Upper lobe of right lung (tissue), 1 donor: ENCODE results near the gene GAN. TPM values are rescaled to one million over a fixed set of nuclear protein-coding genes. Genes with fewer than 3 reads are reported as not detected.

Source experiments
- ATAC-seq: fragments of 200-7000 bp; cut with Tn5 transposase; one replicate; pipeline ENCODE4 v1.9.1; 2020; ENCODE audit warnings: mild to moderate bottlenecking, moderate library complexity
- DNase-seq: peaks from one replicate; pipeline ENCODE4 v3.0.0-alpha.2; 2020
- H3K27ac ChIP-seq: fragments of 200-600 bp; one replicate; pipeline ENCODE4 v1.8.0; 2022
- H3K27me3 ChIP-seq: fragments of 200-600 bp; one replicate; pipeline ENCODE4 v1.8.0; 2022; ENCODE audit warnings: mild to moderate bottlenecking
- H3K36me3 ChIP-seq: fragments of 200-600 bp; one replicate; pipeline ENCODE4 v1.8.0; 2022
- H3K4me1 ChIP-seq: fragments of 200-600 bp; one replicate; pipeline ENCODE4 v1.8.0; 2022
- H3K4me3 ChIP-seq: fragments of 200-600 bp; one replicate; pipeline ENCODE4 v1.8.0; 2022; ENCODE audit warnings: mild to moderate bottlenecking
- H3K9me3 ChIP-seq: fragments of 200-600 bp; one replicate; pipeline ENCODE4 v1.8.0; 2022
- intact Hi-C: fragments of 100-400 bp; cut with DNase I; formaldehyde crosslinking; loops from one replicate; pipeline ENCODE4 v1.11.0; 2022
- total RNA-seq: library from RNA; stranded (reverse); fragmentation: NEBNext Ultra II Directional; extraction: Animal tissue kit (Norgen Biotek cat#: 25700); gene quantifications from one replicate; pipeline ENCODE4 v1.2.1, GENCODE V29; 2021
- TF ChIP-seq, protein P1 (sequence below): fragments of 200-600 bp; IDR thresholded peaks from one replicate; pipeline ENCODE4 v1.8.0; 2022; ENCODE audit warnings: antibody characterized with exemption
- donor health status: DM: no; HTN: yes; CAD: no; lungs with severe emphysema.

GAN gene
- total RNA-seq, 1 donor from 2014 or later = 7.3 TPM

DNA sequence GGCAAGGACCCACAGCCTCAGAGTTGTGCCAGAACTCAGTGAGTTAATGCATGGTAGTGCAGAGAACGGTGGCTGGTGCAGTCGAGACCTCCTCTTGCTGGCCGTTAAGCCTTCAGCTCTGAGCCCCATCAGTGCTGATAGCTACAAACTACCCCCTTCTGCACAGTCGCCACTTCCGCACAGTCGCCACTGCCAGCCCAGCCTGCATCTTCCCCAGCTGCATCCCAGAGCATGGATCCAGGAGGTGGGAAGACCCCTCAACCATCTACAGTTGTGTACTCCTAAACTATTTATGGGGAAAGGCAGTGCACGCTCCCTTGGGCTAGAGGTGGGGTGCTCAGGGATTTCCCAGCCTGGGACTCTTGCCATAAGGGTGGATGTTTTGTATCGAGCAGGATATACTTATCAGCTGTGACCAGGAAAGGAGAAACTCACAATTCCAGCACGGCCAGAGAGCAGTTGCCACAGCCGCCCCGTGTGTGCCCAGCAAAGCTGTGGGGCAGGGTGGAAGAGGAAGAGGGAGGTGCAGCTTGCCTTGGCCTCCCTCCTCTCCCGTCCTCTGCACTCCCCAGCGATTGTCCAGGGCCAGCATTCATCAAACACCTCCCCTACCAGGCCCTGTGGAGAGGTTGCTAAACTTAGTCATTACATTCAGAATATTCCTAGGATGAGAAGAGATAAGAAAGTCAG lies 80.3 kb downstream of the GAN start:
- H3K4me3 ChIP-seq = no peak overlapping the region
- no peak overlapping the region for H3K27ac ChIP-seq
- no peaks in the 10 kb centered on the region for H3K27me3 ChIP-seq
- H3K4me1 ChIP-seq = no peaks in the 10 kb centered on the region
- DNase-seq = no peak
- ATAC-seq = peak; percentile 46
- intact Hi-C loops = no loop called here
- peaks cover 3% of the 10 kb centered on the region for H3K36me3 ChIP-seq
- no peaks in the 10 kb centered on the region for H3K9me3 ChIP-seq
- TF ChIP-seq, protein P1, sequence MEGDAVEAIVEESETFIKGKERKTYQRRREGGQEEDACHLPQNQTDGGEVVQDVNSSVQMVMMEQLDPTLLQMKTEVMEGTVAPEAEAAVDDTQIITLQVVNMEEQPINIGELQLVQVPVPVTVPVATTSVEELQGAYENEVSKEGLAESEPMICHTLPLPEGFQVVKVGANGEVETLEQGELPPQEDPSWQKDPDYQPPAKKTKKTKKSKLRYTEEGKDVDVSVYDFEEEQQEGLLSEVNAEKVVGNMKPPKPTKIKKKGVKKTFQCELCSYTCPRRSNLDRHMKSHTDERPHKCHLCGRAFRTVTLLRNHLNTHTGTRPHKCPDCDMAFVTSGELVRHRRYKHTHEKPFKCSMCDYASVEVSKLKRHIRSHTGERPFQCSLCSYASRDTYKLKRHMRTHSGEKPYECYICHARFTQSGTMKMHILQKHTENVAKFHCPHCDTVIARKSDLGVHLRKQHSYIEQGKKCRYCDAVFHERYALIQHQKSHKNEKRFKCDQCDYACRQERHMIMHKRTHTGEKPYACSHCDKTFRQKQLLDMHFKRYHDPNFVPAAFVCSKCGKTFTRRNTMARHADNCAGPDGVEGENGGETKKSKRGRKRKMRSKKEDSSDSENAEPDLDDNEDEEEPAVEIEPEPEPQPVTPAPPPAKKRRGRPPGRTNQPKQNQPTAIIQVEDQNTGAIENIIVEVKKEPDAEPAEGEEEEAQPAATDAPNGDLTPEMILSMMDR = no peak

DNA sequence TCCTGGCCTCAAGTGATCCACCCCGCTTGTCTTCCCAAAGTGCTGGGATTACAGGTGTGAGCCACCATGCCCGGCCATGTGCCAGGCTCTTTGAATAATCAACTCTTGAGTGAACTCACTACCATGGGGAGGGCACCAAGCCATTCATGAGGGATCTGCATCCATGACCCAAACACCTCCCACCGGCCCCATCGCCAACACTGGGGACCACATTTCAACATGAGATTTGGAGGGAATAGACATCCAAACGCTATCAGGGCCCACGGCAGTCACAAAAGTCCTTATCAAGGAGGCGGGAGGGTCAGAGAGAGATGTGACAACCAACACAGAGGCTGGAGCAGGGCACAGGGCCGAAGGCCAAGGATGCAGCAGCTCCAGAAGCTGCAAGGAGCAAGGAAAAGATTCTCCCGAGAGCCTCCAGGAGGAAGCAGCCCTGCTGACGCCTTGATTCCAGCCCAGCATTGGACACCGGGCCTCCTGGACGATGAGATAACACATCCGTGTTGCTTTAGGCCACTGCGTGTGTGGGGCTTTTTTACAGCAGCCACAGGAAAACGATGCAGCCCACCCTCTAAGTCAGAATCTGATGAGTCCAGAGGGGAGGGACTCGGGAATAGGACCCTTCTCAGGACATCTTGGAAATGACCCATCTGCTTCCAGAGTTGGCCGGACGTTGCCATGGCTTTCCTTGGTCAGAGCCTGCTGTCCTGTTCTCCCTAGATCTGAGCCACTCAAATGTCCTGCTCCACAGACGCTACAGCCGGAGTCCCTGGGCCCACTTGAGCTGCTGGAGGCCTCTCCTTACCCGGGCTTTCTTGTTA lies 82.5 kb downstream of the GAN start:
- Histone ChIP-seq H3K4me1 (no peaks in the 10 kb centered on the region), H3K27me3 (no peaks in the 10 kb centered on the region), H3K27ac (no peak overlapping the region), H3K36me3 (no peaks in the 10 kb centered on the region), H3K4me3 (no peak overlapping the region), H3K9me3 (no peaks in the 10 kb centered on the region)
- intact Hi-C loops = no loop called here
- DNase-seq = no peak
- ATAC-seq = no peak
- TF ChIP-seq, protein P1 = no peak

DNA sequence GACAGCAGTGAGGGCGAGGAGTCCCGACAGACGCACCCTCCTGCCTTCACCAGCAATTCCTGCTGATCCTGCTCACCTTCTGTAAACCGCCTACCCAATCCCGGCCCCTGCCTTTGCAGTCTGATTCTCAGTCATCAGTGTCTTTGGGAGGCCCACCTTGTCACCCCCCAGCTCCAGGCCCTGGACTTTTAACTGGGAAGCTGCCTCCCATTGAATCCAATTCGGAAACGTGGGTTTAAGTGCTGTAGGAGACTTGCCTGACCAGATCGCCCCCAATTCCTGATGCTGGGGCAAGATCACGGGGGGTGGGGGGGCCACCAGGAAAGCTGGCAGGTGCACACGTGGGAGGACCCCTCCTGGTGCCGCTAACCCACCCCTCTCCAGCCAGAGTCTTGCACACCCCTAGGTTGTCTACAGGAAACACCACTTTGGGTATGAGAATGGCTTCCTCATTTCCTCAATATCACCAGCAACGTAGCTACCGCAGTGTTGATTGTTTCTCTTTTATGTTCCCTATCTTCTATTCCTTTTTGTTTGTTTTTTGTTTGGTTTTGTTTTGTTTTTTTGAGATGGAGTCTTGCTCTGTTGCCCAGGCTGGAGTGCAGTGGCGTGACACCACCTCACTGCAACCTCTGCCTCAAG lies 83.2 kb downstream of the GAN start:
- Histone ChIP-seq H3K4me3 (no peak overlapping the region), H3K27me3 (no peaks in the 10 kb centered on the region), H3K36me3 (no peaks in the 10 kb centered on the region), H3K9me3 (no peaks in the 10 kb centered on the region), H3K4me1 (no peaks in the 10 kb centered on the region), H3K27ac (no peak overlapping the region)
- TF ChIP-seq, protein P1 = no peak
- no peak for DNase-seq
- intact Hi-C loops = no loop called here
- ATAC-seq = no peak

DNA sequence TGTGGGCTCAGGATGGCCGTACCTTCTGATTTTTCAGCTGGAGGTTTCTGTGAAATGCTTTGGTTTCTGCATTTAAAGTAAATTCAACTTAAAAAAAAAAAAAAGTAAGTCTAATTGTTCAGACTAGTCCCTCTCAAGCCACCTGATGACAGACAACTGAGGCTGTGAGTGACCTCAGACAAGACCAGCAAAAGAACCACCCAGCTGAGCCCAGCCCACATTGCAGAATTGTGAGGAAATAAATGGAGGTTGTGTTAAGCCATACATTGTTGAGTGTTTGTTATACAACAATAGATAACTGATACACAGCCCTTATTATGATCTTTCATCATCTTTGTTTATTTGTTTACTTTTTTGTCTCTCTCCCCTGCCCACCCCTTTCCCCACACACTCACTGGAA lies 85.1 kb downstream of the GAN start:
- Histone ChIP-seq H3K4me3 (no peak overlapping the region), H3K4me1 (peaks cover 8% of the 10 kb centered on the region), H3K36me3 (no peaks in the 10 kb centered on the region), H3K27ac (no peak overlapping the region), H3K27me3 (no peaks in the 10 kb centered on the region), H3K9me3 (no peaks in the 10 kb centered on the region)
- no peak for DNase-seq
- intact Hi-C loops = no loop called here
- no peak for ATAC-seq
- TF ChIP-seq, protein P1 = no peak

- ATAC-seq (no peak), DNase-seq (no peak)
- TF ChIP-seq, protein P1 = no peak
- H3K9me3 ChIP-seq = no peaks in the 10 kb centered on the region
- intact Hi-C loops = no loop called here
- no peaks in the 10 kb centered on the region for H3K36me3 ChIP-seq
- H3K27ac ChIP-seq = no peak overlapping the region
- no peak overlapping the region for H3K4me3 ChIP-seq
- peaks cover 8% of the 10 kb centered on the region for H3K4me1 ChIP-seq
- H3K27me3 ChIP-seq = no peaks in the 10 kb centered on the region
Measured at GRCh38 chr16:81401035-81401950, 86.5 kb downstream of the GAN start.
